GM10266 (cell line): Measurements from ENCODE around the gene NPBWR2.

Experiments
- DNase-seq: peaks from one replicate; pipeline ENCODE4 v3.0.0; 2012; ENCODE audit errors: extremely low spot score
- CTCF ChIP-seq: IDR thresholded peaks from 2 replicates; pipeline ENCODE4 v1.5.1; 2012; ENCODE audit warnings: mild to moderate bottlenecking, low read depth; ENCODE audit not compliant: control insufficient read depth, insufficient read depth; ENCODE audit errors: missing control alignments

NPBWR2 gene

GRCh38 chr20:64113796-64114355 lies 6.5 kb upstream of the NPBWR2 start:
- DNase-seq = no peak
- no peak for TF ChIP-seq CTCF

DNA sequence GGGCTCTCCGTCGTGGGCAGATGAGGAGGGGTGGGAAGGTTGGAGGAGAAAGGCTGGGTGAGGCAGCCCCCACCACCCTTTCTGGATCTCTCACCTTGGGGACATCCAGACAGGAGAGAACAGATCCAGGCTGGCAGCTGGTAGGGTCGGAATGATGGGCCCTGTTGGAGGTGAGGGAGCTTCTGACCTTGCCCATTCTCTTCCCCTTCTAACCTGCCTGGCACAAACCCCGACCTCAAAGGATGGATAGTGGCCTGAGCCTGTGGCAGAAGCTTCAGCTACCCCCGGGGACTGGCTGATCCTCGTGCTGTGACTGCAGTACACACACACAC lies 6.0 kb upstream of the NPBWR2 start:
- no peak for TF ChIP-seq CTCF
- no peak for DNase-seq

- no peak for DNase-seq
- no peak for TF ChIP-seq CTCF
These were observed 5.5 kb upstream of the NPBWR2 start for GRCh38 chr20:64112691-64113443.

GRCh38 chr20:64111841-64112641 lies 4.7 kb upstream of the NPBWR2 start:
- DNase-seq = no peak
- TF ChIP-seq CTCF = no peak

DNA sequence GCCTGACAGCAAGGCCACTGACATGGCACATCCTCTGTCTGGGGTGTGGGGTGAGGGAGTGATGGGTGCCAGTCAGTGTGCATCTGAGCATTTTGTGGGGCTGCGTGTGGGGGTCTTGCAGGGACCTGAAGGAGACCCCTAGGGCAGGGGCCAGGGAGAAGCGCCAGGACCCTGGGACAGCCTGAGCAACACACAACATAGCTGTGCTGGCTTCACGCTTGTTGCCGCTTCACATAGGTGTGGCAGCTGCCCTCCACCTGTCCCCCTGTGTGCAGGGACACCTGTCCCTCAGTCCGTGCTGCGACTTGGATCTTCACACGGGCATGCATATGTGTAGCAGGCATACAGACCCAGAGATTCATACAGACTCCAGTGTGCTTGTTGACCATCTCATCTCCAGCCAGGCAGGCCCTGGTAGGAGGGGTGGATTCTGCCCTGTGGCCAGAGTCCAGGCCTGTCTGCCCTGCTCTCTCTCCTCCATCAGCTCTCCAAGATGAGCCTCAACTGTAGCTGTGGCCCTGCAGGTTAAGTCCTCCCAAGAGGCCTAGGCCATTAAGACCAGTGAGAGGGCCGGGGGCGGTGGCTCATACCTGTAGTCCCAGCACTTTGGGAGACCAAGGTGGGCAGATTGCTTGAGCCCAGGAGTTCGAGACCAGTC lies 3.2 kb upstream of the NPBWR2 start:
- no peak for TF ChIP-seq CTCF
- no peak for DNase-seq

DNA sequence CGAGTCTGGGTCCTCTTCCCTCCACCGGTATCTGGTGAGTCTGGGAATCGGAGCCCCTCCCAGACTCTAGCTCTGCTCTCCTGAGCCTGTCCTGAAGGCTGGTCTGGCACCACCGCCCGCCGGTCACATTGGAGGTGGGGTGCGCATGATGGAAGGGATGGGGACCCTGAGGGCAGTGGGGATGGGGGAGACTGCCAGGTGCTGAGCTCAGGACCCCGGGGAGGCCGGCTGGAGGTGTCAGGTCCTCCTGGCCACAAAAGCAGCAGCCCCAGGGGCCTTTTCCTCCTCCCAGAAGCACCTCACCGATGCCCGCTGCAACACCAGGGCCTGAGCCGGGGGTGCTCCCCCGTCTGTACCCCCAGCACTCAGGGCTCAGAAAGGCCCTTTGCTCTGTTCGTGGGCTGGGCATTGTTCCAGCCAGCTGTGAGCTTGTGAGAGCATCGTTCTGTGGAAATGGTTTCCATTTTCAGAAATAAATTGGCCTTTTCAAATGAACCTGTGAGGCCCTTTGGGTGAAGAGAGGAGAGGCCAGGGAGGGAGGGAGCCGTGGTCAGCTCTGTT lies 2.5 kb upstream of the NPBWR2 start:
- no peak for DNase-seq
- no peak for TF ChIP-seq CTCF
